Keratinocyte (primary cell): ENCODE data around the gene CCDC137. TPM values are rescaled to one million over a fixed set of nuclear protein-coding genes. Genes with fewer than 3 reads are reported as not detected.

Source experiments
- DNase-seq: peaks from one replicate; pipeline ENCODE4 v3.0.0-alpha.2; 2011; ENCODE audit warnings: low read depth, missing footprints, low spot score
- FAIRE-seq: peaks from 2 replicates; lab custom pipeline; 2011; peaks lifted over from hg19 to GRCh38; lab: Jason Lieb, UNC
- H2AFZ ChIP-seq: 2 replicates; pipeline ENCODE4 v1.6.0; 2012; ENCODE audit warnings: low read length, control low read depth, inconsistent platforms; ENCODE audit not compliant: control insufficient read depth
- H3K27ac ChIP-seq: 2 replicates; pipeline ENCODE4 v1.5.1; 2011; ENCODE audit warnings: low read length; ENCODE audit not compliant: control insufficient read depth, insufficient read depth
- H3K27me3 ChIP-seq: 3 replicates; pipeline ENCODE4 v1.6.0; 2011; ENCODE audit warnings: low read length; ENCODE audit not compliant: control insufficient read depth, insufficient read depth; ENCODE audit errors: extremely low read depth
- H3K36me3 ChIP-seq, 2 experiments: 2 replicates in 1 of 2; 3 replicates in 1 of 2; pipeline ENCODE4 v1.5.1; 2011; ENCODE audit warnings: low read length in 2 of 2, mild to moderate bottlenecking in 1 of 2; ENCODE audit not compliant: control insufficient read depth in 2 of 2, insufficient read depth in 2 of 2; ENCODE audit errors: extremely low read depth in 1 of 2
- H3K4me1 ChIP-seq: 3 replicates; pipeline ENCODE4 v1.5.1; 2011; ENCODE audit warnings: low read length; ENCODE audit not compliant: control insufficient read depth, insufficient read depth; ENCODE audit errors: extremely low read depth
- H3K4me2 ChIP-seq: 3 replicates; pipeline ENCODE4 v1.6.0; 2011; ENCODE audit warnings: low read depth, low read length; ENCODE audit not compliant: control insufficient read depth, insufficient read depth; ENCODE audit errors: extremely low read depth
- H3K4me3 ChIP-seq, 3 experiments: fragments of 200-600 bp in 1 of 3; sonication (generic) in 1 of 3; 2 replicates in 2 of 3; 3 replicates in 1 of 3; pipeline ENCODE4 v1.5.1; 2011 to 2016; ENCODE audit warnings: low read length in 3 of 3, mild to moderate bottlenecking in 3 of 3, control low read depth in 2 of 3, inconsistent platforms in 1 of 3, low read depth in 1 of 3, mixed read lengths in 1 of 3, mixed run types in 1 of 3, moderate library complexity in 1 of 3; ENCODE audit not compliant: control insufficient read depth in 2 of 3, insufficient read depth in 2 of 3; ENCODE audit errors: extremely low read depth in 1 of 3
- H3K79me2 ChIP-seq: 2 replicates; pipeline ENCODE4 v1.6.0; 2012; ENCODE audit warnings: low read length; ENCODE audit not compliant: control insufficient read depth, insufficient read depth
- H3K9ac ChIP-seq: 3 replicates; pipeline ENCODE4 v1.6.0; 2011; ENCODE audit warnings: low read length; ENCODE audit not compliant: control insufficient read depth, insufficient read depth; ENCODE audit errors: extremely low read depth
- H3K9me1 ChIP-seq: 3 replicates; pipeline ENCODE4 v1.6.0; 2011; ENCODE audit warnings: low read length; ENCODE audit not compliant: control insufficient read depth, insufficient read depth; ENCODE audit errors: extremely low read depth
- H3K9me3 ChIP-seq: 2 replicates; pipeline ENCODE4 v1.5.1; 2012; ENCODE audit warnings: low read depth, low read length; ENCODE audit not compliant: control insufficient read depth
- H4K20me1 ChIP-seq: 3 replicates; pipeline ENCODE4 v1.6.0; 2011; ENCODE audit warnings: low read length; ENCODE audit not compliant: control insufficient read depth, insufficient read depth; ENCODE audit errors: extremely low read depth
- CTCF ChIP-seq, 3 experiments: IDR thresholded peaks in 1 of 3; conservative IDR thresholded peaks in 1 of 3; optimal IDR thresholded peaks in 1 of 3; 2 replicates in 2 of 3; 3 replicates in 1 of 3; pipeline versions ENCODE3 to v1.5.1; 2011; ENCODE audit warnings: low read length in 3 of 3, mild to moderate bottlenecking in 3 of 3, moderate library complexity in 2 of 3, control low read depth in 1 of 3, inconsistent platforms in 1 of 3; ENCODE audit not compliant: insufficient read depth in 2 of 3; ENCODE audit errors: extremely low read depth in 1 of 3
- EZH2 ChIP-seq: IDR thresholded peaks from one replicate; pipeline ENCODE4 v1.6.1; 2012; ENCODE audit warnings: inconsistent platforms, mild to moderate bottlenecking, low read length, moderate library complexity
- dilution Hi-C: fragments of 300-500 bp; cut with MboI; formaldehyde crosslinking; loops from one replicate; pipeline ENCODE4 v1.7.0; 2020; ENCODE audit warnings: low sequenced_read_pairs; ENCODE audit not compliant: extremely low pct_ligation_motif_present
- polyA plus RNA-seq, 5 experiments: library from polyadenylated mRNA; depleted of rRNA in 3 of 5; stranded (reverse) in 3 of 5; stranded (forward) in 1 of 5; unstranded in 1 of 5; fragments of >200 nt; gene quantifications; 1 replicate in 1 of 5; 2 replicates in 3 of 5; 3 replicates in 1 of 5; pipeline versions ENCODE4 v1.2.1 to v1.2.3, GENCODE V29; 2011 to 2012; ENCODE audit warnings: missing spikeins in 2 of 5, low read depth in 1 of 5, low replicate concordance in 1 of 5

CCDC137 gene
- polyA plus RNA-seq, 1 donor (not counting 4 experiments of a cell fraction or from before 2014, with no cell fraction given): 15.4 TPM

- Histone ChIP-seq H3K36me3 (peaks cover 0 to 11% of the 10 kb centered on the region in 2 experiments), H4K20me1 (no peaks in the 10 kb centered on the region), H3K4me3 (no peak overlapping the region), H3K9ac (no peak overlapping the region), H3K27ac (no peak overlapping the region), H3K4me1 (peaks cover 27% of the 10 kb centered on the region), H3K27me3 (no peaks in the 10 kb centered on the region), H3K4me2 (no peak overlapping the region), H3K9me1 (no peaks in the 10 kb centered on the region), H3K9me3 (no peaks in the 10 kb centered on the region), H2AFZ (no peak overlapping the region), H3K79me2 (peaks cover 2% of the 10 kb centered on the region)
- DNase-seq (no peak), FAIRE-seq (no peak)
- no peak for TF ChIP-seq EZH2
- no peak for TF ChIP-seq CTCF (optimal IDR thresholded peaks at IDR 0.05 in 1 of 3, IDR thresholded peaks at IDR 0.05 in 1 of 3, conservative IDR thresholded peaks at IDR 0.05 in 1 of 3; ENCODE audit: extremely low read depth in 1 of 3, insufficient read depth in 2 of 3, low read length in 3 of 3)
- dilution Hi-C loops: no loop called here
These were observed 53.1 kb downstream of the CCDC137 start for GRCh38 chr17:81719410-81720266.

- no peak for TF ChIP-seq EZH2
- TF ChIP-seq CTCF (optimal IDR thresholded peaks at IDR 0.05 in 1 of 3, IDR thresholded peaks at IDR 0.05 in 1 of 3, conservative IDR thresholded peaks at IDR 0.05 in 1 of 3; ENCODE audit: extremely low read depth in 1 of 3, insufficient read depth in 2 of 3, low read length in 3 of 3): no peak
- Histone ChIP-seq H4K20me1 (no peaks in the 10 kb centered on the region), H3K4me1 (peaks cover 27% of the 10 kb centered on the region), H3K27me3 (no peaks in the 10 kb centered on the region), H3K9me3 (no peaks in the 10 kb centered on the region), H2AFZ (no peak overlapping the region), H3K36me3 (peaks cover 0 to 11% of the 10 kb centered on the region in 2 experiments), H3K27ac (no peak overlapping the region), H3K4me2 (no peak overlapping the region), H3K4me3 (no peak overlapping the region), H3K79me2 (no peaks in the 10 kb centered on the region), H3K9ac (no peak overlapping the region), H3K9me1 (no peaks in the 10 kb centered on the region)
- FAIRE-seq: no peak
- dilution Hi-C loops: no loop called here
- no peak for DNase-seq
These were observed 53.9 kb downstream of the CCDC137 start for GRCh38 chr17:81720267-81721071.
